GM12801 (cell line): Measurements from ENCODE around the gene ALDH1L2.

Experiments
- TF ChIP-seq, protein P1 (sequence below): IDR thresholded peaks from one replicate; pipeline ENCODE4 v1.5.1; 2011; ENCODE audit warnings: control low read depth; ENCODE audit not compliant: insufficient read length; ENCODE audit errors: extremely low read depth

The ALDH1L2 gene

GRCh38 chr12:105084251-105085250 lies at the start of gene ALDH1L2:
Gene ALDH1L2, minus strand, starts transcription at chr12:105084458. Its CDS starts 22 bp downstream, at chr12:105084436.
- TF ChIP-seq, protein P1, sequence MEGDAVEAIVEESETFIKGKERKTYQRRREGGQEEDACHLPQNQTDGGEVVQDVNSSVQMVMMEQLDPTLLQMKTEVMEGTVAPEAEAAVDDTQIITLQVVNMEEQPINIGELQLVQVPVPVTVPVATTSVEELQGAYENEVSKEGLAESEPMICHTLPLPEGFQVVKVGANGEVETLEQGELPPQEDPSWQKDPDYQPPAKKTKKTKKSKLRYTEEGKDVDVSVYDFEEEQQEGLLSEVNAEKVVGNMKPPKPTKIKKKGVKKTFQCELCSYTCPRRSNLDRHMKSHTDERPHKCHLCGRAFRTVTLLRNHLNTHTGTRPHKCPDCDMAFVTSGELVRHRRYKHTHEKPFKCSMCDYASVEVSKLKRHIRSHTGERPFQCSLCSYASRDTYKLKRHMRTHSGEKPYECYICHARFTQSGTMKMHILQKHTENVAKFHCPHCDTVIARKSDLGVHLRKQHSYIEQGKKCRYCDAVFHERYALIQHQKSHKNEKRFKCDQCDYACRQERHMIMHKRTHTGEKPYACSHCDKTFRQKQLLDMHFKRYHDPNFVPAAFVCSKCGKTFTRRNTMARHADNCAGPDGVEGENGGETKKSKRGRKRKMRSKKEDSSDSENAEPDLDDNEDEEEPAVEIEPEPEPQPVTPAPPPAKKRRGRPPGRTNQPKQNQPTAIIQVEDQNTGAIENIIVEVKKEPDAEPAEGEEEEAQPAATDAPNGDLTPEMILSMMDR: no peak

- TF ChIP-seq, protein P1: no peak
Observed at GRCh38 chr12:105120551-105120950, 36.3 kb upstream of the ALDH1L2 start.

- TF ChIP-seq, protein P1: no peak
Observed at GRCh38 chr12:105116969-105117368, 32.7 kb upstream of the ALDH1L2 start.

GRCh38 chr12:105113094-105113493 lies 28.8 kb upstream of the ALDH1L2 start:
- TF ChIP-seq, protein P1: no peak

DNA sequence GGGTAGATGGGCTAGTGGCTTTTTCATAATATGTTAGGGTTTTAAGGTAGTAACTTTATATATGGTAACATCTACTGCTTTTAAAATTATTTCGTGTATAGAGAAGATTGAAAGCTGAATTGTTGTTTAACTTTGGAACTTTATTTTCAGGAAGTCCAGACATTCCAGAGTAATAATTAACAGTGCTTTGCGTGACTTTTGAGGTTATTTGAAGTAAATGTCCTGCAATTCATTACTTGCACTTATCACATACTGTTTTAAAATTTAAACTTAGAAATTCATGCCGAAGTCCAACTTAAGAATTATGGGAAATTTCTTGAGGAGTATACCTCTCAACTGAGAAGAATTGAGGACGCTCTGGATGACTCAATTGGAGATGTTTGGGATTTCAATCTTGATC lies 26.6 kb upstream of the ALDH1L2 start:
- TF ChIP-seq, protein P1: no peak

GRCh38 chr12:105109465-105110212 lies 25.4 kb upstream of the ALDH1L2 start:
- TF ChIP-seq, protein P1: no peak
